HPDE6-E6E7 (cell line): Measurements from ENCODE around the gene TNS3.
A peak's percentile ranks its signal among the peaks of the same experiment; 100 is the strongest.

ENCODE experiments used
- DNase-seq: peaks from one replicate; pipeline ENCODE4 v3.0.0; 2011; ENCODE audit warnings: missing footprints; ENCODE audit errors: extremely low spot score

Gene TNS3

DNA sequence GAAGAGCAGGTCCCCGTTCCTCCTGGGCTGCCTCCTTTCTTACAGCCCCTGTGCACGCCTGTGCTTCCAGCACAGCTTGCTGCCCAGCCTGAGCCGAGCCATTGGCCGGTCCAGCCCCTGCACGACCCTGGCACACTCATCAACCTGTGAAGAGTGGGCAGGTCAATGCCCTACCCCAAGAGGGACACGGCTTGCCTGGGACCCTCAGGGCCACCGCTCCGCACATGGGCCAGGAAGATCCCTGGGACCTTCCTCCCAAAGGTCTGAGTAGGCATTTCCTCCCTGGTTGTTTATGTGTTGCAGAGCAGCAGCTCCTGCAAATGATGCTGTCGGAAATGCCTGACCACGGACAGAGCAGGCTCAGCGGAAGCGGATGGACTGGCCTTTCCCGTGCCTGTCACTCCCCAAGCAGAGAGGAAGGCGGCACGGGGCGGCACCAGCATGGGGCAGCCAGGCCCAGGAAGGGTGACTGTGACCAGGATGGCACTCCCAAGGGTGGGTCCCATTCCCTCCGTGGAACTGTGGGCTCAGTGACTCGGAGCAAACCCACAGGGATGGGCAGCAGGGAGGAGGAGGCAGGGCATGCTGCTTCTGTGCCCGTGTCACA is 252.5 kb downstream of the TNS3 start:
- no peak for DNase-seq

- no peak for DNase-seq
Measured at GRCh38 chr7:47328392-47329319, 253.3 kb downstream of the TNS3 start.

DNA sequence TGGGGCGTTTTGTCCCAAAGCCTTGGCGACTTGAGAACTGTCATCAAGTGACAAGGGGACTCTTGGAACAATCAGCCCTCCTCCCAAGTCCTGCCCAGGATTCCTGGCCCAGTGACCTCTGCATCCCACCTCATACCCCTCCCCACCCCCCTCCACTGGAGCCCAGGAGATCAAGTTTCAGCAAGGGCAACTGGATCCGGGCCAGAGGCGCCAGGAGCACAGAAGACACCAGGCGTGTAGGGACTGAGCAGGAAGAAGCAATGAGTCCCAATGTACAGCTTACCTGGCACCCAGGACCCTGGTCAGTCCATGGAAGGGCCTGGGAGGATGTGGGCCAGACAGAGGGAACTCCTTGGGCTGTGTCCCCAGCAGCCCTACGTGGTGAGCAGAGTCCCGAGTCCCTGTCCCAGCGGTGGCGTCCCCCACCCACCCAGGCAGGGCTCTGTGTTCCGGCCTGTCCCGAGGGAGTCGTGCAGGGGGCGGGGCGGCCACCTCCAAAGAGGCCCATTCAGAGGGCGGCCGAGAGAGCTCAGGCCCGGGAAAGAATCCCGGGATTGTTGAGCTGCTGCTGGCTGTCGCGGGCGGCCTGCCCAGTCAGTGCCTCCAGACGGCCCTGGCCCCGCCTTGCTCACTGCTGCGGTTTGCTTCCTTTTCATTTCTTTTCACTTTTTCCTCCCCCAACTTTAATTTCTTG is 254.1 kb downstream of the TNS3 start:
- peak; percentile 60 for DNase-seq

GRCh38 chr7:47327346-47327697 is 254.6 kb downstream of the TNS3 start:
- no peak for DNase-seq

GRCh38 chr7:47326808-47327207 is 255.1 kb downstream of the TNS3 start:
- DNase-seq, result no peak

DNA sequence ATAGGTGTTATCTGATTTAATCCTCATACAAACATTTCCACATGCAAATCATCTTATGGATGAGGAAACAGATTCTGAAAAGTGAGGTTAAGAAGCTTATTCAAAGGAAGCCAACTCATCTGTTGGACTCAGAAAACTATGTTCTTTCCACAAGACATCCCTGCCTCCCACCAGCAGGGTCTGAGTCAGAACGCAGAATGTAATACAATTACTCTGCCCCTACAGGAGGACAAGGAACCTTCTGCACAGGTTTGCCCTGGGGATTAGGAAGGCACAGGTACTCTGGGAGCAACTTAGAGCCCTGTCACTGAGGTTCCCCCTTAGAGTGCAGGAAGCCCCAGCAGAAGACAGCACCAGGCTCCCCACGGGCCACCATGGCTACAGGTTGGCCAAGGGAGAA is 255.7 kb downstream of the TNS3 start:
- peak; percentile 56 for DNase-seq

DNA sequence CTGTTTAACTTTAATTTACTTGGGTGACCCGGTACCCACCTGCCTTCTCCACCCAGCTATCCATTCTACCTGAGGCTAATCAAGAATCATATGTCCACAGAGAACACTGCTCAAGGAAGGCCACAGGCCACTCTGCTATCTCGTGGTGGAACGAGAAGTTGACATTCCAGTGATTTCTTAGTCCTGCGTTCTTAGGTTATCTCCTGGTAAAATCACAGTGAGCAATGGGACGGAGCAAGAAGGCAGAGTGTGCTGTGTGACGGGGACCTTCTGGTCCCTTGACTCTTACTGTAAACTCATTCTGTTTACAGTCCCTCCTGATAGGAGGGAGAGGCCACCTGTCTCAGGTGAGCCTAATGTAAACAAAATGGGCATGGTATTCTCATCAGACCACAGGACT is 256.6 kb downstream of the TNS3 start:
- DNase-seq, result no peak

DNA sequence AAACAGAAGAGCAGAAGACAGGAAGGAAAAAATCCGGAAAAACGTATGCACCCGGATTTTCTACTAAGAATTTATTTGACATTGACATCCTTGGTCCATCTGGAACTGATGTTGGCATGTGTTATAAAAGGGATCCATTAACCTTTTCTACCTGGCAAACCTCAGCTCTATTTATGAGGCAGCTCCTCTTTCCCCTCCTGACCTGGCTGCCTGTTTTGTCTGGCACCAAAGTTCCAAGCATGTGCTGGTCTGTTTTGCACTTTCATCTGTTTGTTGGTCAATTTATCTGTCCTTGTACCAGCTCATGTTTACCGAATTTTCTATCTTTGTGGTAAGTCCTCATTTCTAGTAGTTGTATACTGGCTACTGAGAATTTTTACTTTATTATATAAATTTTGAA is 258.0 kb downstream of the TNS3 start:
- no peak for DNase-seq

DNA sequence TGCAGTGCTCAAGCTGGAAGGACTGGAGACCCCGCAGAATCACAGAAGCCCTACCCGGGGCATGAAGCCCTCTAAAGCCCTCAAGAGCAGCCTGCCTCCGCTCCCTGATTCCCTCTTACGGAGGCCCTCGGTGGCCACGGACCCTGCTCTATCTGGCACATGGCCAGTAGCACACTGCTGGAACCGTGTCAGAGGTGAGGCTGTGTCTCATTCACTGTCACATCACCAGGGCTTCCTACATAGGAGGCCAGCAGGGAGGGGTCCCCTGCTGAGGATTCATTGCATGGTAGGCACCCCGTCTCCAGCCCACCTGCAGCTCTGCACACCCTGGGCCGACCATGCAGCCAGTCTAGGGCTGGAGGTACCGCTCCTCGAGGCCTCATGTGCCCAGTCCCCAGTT is 259.2 kb downstream of the TNS3 start:
- no peak for DNase-seq

GRCh38 chr7:47320296-47320695 is 261.6 kb downstream of the TNS3 start:
- no peak for DNase-seq

DNA sequence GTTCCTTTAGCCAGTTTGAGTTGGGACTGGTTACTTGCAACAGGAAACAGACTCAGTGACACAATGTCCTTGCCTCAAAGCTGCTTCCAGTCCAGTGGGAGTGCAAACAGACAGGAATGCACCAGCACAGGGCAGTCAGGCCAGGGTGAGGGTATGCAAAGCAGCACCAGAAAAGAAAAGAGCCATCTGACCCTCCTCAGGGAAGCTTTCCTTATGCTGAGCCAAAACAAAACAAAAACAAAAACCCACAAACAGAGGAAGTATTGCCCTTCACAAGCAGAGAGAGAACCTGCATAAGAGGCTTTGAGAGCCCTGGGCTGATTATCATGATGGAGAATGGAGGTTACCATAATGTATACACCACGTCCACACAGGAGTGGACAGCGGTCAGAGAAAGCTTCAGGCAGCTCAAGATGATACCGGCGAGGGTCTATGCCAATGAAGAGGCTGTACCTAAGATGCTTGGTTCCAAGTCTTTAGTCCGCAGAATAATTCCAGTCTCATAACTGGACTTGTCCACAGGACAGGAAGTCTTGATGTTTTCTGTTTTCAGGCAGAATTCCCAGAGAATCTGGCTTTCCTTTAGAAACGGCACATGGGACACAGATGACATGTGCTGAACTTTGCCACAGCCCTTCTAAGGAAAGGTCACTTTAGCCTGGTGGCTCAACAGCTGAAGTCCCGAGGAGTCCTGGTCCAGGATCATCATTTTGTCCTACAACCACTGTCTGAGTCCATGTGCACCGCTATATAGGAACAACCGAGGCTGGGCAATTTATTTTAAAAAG is 263.3 kb downstream of the TNS3 start:
- DNase-seq, result no peak

DNA sequence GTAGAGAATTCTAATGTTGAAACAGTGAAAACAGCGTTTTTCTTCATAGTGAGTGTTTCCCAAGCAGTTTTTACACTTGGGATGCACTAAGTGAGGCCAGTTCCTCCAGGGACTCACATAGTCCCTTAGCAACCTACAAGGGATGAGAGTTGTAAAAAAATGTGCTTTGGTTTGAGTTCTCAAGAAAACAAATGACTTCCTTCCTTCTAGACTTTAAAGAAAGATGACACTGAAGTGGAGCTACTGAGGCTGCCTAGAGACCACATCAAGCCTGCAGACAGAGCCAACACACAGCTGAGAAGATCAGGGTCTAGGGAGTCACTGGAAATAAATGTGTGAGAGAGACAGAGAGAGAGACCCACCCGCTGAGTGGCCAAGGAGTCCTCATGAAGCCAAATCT is 264.4 kb downstream of the TNS3 start:
- DNase-seq, result no peak

- no peak for DNase-seq
Measured at GRCh38 chr7:47314728-47315607, 266.9 kb downstream of the TNS3 start.

DNA sequence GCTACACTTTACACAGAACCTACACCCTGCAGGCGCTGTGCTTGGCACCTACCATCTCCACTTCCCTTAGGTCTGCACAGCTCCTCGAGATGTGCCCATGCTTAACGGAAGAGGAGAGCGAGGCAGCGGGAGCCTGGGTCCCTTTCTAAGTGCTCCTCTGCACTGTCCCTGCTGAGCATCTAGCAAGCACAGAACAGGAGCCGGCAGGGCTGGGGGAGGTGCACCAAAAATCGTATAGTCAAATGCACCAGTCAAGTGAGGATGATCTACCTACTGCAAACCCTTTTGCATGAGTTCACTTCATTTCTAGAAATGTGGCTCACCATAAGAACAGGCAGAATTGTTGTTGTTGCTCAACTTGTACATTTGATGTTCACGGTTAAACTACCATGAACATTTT is 267.7 kb downstream of the TNS3 start:
- DNase-seq, result no peak

DNA sequence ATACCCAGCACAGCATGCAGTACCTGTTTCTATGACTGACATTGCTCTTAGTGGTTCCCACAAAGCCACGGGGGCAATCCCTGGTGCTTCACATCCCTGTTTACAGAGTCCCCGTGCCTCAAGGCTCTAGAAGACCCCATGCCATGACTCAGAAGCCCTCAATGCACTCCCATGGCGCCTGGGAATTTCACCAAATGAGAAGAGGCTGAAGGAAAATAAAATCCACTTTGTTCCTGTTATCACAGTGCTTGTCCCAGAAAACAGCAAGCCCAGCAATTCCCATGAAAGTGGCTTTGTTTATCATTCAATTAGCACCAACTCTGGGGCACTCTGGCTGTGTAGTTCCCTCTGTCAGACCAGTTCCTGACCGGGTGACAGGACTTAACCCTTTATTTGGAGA is 268.3 kb downstream of the TNS3 start:
- no peak for DNase-seq

GRCh38 chr7:47311891-47312290 is 270.0 kb downstream of the TNS3 start:
- DNase-seq, result no peak

DNA sequence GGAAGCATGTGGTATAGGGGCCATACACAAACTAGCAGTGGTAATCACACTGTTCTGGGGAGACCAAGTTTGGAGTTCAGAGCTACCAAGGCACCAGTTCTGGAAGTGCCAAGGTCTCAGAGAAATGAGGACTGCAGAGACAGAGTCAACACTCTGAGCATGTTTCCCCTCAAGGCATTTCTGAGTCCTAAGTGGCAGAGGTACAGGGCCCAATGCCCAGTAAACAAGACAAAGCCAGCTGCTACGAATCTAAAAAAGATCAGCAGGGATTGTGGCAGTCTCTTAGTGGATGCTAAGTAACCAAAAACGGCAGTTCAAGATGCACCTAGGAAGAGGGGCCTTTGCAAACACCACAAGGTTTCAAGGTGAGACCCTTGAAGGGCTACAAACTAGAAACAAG is 271.9 kb downstream of the TNS3 start:
- no peak for DNase-seq

DNA sequence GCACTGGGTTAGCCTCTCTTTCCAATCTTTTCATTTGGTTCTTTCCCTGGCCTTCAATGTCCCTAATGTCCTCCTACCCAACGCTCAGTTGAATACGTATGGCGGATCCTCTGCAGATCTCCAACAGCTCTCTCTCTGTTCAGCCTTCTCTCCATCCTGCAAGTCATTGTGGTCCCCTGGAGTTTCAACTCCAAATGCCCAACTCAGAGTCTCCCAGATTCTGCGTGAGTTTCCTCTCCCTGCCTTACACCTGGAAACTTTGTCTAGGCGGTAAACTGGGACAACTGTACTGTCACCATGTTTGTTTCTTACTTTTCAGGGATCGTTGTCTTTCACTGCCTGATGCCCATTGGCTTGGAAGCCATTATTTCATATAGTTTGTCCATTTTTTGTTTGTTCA is 273.1 kb downstream of the TNS3 start:
- DNase-seq, result no peak

DNA sequence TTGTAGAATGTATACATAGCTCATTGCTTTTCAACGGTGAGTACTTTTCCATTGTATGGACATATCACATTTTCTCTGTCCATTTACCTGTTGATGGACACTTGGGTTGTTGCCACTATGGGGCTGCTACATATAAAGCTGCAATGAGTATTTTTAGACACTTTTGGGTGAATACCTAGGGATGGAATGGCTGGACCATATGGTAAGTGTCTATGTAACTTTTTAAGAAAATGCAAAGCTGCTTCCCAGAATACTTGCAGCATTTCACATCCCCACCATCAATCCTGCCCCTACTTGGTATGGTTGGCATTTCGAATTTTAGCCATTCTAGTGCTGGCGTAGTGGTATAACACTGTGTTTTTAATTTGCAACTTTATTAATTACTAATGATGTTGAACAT is 274.6 kb downstream of the TNS3 start:
- DNase-seq, result no peak

- DNase-seq, result no peak
Measured at GRCh38 chr7:47304727-47305719, 276.9 kb downstream of the TNS3 start.
